H7 (cell line): ENCODE data around the gene NCOR1. TPM values are rescaled to one million over a fixed set of nuclear protein-coding genes. Genes with fewer than 3 reads are reported as not detected.
"Not testable (repeated sequence)": the region's sequence is repeated elsewhere in the genome, so short reads cannot be mapped to it uniquely, and the experiment has no call there.

Experiments used
- DNase-seq: peaks from one replicate; pipeline ENCODE4 v3.0.0; 2012
- H3K27me3 ChIP-seq: 2 replicates; pipeline ENCODE4 v1.6.0; 2011; ENCODE audit warnings: mild to moderate bottlenecking, low read length; ENCODE audit not compliant: control insufficient read depth, insufficient read depth
- H3K36me3 ChIP-seq: replicated peaks from 2 replicates; pipeline ENCODE4 v1.5.1; 2011; ENCODE audit warnings: low read length; ENCODE audit not compliant: control insufficient read depth, insufficient read depth
- H3K4me3 ChIP-seq: 2 replicates; pipeline ENCODE4 v1.5.1; 2011; ENCODE audit warnings: low read depth, mild to moderate bottlenecking, control low read depth, low read length, moderate library complexity; ENCODE audit not compliant: insufficient read depth
- total RNA-seq: library from RNA; depleted of rRNA; stranded (reverse); fragments of >200 nt; shearing (Covaris generic); gene quantifications from 2 replicates; pipeline ENCODE4 v1.2.3, GENCODE V29; 2014

NCOR1 gene
- total RNA-seq, 1 experiment from 2014 or later = 45.8 TPM

DNA sequence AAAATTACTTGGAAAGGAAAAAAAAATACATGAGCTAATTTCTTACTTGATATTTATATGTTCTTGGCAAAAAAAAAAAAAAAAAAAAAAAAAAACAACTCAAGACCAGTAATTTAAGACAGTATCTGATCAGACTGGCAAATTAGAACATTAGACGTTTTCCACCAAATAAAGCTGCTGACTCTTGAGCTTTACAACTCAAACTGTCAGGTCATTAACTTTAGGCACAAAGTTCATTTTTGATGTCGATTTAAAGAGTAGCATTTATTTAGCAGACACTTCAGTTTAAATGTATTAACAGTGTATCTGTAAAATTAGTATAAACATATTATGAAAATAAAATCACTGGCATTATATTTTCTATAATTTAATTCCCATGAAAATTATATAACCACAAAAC is 66.7 kb downstream of the NCOR1 start:
- Histone ChIP-seq H3K27me3 (no peaks in the 10 kb centered on the region), H3K4me3 (no peak overlapping the region), H3K36me3 (peaks cover 9% of the 10 kb centered on the region)
- DNase-seq = no peak

DNA sequence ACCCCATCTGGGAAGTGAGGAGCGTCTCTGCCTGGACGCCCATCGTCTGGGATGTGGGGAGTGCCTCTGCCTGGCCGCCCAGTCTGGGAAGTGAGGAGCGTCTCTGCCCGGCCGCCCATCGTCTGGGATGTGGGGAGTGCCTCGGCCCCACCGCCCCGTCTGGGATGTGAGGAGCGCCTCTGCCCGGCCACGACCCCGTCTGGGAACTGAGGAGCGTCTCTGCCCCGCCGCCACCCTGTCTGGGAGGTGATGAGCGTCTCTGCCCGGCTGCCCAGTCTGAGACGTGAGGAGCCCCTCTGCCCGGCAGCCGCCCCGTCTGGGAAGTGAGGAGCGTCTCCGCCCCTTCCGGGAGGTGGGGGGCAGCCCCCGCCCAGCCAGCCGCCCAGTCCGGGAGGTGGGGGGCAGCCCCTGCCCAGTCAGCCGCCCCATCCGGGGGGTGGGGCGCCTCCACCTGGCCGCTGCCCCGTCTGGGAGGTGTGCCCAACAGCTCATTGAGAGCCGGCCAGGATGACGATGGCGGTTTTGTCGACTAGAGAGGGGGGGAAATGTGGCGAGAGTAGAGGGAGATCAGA is 69.9 kb downstream of the NCOR1 start:
- not testable (repeated sequence) for DNase-seq, H3K27me3 ChIP-seq, H3K36me3 ChIP-seq, H3K4me3 ChIP-seq

DNA sequence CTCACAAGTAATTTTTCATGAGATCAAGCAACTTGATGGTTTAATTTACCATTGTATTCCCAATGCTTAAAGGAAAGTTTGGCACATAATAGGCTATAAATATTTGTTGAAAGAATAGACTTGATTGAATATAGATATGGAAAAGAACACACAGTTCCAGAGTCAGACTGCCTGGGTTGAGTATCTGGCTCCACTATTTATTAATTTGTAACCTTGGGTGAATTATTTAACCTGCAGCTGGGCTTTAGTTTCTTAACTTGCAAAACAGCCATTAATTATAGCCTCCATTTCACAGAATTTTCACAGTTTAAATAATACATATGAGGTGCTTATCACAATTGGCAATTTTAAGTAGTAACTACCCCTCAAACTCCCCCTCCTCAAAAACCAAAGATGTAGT is 73.6 kb downstream of the NCOR1 start:
- no peak for DNase-seq
- no peak overlapping the region for H3K4me3 ChIP-seq
- H3K36me3 ChIP-seq = peaks cover 3% of the 10 kb centered on the region
- no peaks in the 10 kb centered on the region for H3K27me3 ChIP-seq

DNA sequence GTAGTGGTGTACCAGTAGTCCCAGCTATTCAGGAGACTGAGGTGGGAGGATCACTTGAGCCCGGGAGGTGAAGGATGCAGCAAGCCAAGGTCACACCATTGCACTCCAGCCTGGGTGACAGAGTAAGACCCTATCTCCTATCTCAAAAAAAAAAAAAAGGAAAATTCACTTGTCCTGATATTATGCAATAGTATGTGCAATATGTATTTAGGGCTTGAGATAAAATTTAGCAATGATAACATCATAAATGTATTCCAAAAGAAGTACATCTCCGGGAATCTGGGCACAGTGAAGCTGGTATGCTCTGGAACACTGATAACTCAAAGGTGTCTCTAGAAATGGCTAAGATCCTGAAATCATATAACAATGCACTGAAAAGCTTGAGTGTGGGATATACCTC is 74.5 kb downstream of the NCOR1 start:
- Histone ChIP-seq H3K36me3 (peaks cover 2% of the 10 kb centered on the region; the same call in 1 of the 2 replicates), H3K4me3 (no peak overlapping the region), H3K27me3 (no peaks in the 10 kb centered on the region)
- DNase-seq = no peak

DNA sequence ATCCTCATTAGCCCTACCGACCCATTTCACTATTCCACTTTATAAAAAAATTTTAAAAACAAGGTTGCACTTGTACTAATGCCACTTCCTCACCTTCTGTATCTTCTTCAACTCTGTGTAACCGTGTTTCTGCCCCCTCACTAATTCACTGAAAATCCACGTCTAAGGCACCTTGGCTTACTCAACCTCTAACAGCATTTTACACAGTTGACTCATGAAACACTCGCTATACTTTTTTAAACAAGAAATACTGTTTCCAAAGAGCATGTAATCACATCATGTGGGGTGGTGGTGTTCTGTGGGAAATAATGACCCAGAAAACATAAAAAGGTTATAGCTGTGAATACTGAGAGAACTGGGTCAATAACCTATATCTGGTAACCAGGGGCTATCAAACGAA is 79.9 kb downstream of the NCOR1 start:
- no peak for DNase-seq
- Histone ChIP-seq H3K4me3 (no peak overlapping the region), H3K36me3 (peaks cover 2% of the 10 kb centered on the region), H3K27me3 (no peaks in the 10 kb centered on the region)

DNA sequence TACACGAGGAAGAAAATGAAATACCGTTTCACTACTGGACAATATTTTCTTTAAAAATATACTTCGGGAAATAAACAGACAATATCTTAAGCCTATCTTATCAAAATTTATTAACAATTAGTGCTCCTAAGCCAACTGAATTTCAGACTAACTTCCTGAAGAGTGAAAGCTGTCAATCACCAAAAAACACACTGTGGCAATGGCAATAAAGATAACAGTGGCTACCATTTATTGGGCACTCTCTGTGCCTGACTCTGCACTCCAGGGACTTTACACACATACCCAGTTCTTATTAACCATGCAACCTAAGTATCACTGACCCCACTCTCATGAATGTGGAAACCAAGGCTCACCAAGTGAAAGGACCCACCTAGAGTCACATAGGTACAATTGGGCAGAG is 83.7 kb downstream of the NCOR1 start:
- H3K36me3 ChIP-seq = peaks cover 2% of the 10 kb centered on the region
- H3K4me3 ChIP-seq = no peak overlapping the region
- no peak for DNase-seq
- no peaks in the 10 kb centered on the region for H3K27me3 ChIP-seq

DNA sequence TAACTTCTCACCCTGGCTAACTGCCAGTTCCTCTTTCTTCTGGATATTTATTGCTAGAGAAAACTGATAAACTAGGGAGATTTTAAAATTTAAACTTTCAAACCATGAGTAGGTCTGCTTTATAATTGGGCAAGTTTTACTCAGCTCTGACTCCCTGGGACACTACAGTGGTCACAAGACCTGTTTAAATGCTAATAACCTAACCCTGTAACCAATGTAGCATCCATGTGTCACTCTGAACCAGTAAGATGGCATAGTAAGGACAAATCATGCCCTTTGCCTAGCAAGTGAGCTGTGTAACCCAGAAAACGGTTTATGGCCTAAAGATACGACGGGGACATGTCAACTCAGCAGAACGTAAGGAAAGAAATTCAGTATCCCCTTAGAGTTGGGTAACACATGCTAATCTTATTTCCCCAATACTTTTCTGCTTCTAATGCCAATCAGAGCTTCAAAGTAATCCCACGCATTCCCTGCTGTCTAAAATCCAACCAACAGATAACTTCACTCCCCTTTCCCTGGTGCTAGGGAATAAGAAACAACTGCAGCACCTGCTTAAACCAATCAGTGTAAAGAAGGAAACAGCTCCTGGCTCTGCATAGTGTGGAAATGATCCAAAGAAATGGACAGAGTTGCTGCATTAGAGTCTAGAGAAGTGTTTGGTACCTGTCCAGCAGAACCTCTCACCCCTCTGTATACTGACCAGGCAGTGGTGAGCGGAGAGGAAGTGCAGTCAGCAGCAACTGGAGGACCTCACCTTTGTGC is 85.7 kb downstream of the NCOR1 start:
- no peak for DNase-seq
- H3K4me3 ChIP-seq = no peak overlapping the region
- H3K27me3 ChIP-seq = no peaks in the 10 kb centered on the region
- peaks cover 2% of the 10 kb centered on the region; the same call in 1 of the 2 replicates for H3K36me3 ChIP-seq

DNA sequence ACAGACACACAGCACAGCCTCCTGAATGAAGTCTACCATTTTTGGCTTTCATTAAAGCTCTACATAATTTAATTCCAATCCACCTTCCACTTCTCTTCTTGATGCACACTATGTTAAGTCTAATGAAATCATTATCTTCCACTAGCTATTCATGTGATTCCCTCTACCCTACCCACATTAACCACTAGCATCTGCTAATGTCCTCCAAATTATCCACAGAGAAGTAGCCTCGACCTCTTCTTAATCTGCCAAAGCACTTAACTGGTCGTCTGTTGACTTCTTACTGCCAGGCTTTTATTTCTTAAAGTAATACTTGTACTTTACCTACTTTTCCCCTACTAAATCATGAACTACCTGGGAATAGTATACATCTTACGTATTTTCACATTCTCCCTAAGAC is 91.8 kb downstream of the NCOR1 start:
- Histone ChIP-seq H3K4me3 (no peak overlapping the region), H3K36me3 (peaks cover 7% of the 10 kb centered on the region), H3K27me3 (no peaks in the 10 kb centered on the region)
- no peak for DNase-seq

DNA sequence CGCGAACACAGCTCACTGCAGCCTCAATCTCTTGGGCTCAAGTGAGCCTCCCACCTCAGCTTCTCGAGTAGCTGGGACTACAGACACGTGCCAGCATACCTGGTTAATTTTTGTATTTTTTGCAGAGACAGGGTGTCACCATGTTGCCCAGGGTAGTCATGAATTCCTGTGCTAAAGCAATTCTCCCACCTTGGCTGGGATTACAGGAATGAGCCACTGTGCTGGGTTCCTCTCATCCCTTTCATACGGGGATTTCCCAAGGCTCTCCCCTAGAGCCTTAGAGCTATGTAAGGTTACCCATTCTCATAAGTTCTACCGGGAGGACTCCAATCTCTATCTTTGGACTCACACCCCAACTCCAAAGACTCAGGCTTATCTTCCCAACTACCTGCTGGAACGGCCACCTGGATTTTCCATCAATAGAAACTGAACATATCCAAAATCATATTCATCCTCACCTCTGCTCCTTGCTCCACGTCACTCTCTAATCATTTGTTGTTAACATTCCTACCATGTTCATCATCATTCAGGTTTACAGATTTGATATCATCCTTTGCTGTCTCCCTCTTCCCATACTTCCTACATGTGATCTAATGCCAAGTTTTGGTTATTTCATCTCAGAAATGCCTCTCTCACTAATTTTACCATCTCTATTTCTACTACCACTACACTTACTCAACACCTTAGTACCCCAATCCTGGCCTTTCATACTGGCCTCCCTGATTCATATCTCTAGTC is 92.5 kb downstream of the NCOR1 start:
- Histone ChIP-seq H3K27me3 (no peaks in the 10 kb centered on the region), H3K4me3 (no peak overlapping the region), H3K36me3 (peaks cover 10% of the 10 kb centered on the region)
- no peak for DNase-seq

DNA sequence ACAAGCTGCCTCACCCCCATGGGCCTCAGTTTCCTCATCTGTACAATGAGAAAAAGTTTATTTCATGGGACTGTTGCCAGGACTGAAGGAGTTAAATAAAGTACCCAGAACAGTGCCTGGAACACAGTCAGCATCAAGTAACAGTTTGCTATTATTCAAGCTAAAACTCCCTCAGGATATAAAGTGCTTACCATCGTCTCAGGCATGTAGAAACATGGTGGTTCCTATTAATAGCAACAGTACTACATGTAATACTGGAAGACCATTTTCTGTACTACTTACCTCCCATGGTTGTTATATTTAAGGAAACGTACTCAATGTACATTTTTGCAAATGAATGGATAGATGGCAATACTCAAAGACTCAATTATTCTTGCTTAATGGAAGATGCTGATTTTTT is 93.4 kb downstream of the NCOR1 start:
- no peak overlapping the region for H3K4me3 ChIP-seq
- no peaks in the 10 kb centered on the region for H3K27me3 ChIP-seq
- peaks cover 13% of the 10 kb centered on the region for H3K36me3 ChIP-seq
- DNase-seq = no peak

DNA sequence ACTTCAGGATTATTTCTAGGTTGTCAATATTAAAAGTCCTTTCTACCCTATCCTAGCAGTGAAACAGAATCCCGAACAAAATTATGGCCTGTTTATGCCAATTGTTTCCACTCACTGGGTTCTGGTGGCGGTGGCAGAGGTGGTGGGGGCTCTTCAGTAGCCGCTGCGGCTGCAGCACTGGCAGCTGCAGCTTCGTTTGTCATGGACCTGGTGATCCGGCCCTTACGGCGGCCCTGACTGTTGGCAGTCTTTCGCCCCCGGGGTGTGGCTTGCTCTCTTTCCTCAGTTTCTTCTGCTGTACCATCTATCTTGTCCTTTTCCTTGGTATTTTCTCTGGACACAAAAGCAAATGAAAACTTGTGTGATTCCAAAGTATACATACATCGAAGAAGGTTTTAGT is 94.4 kb downstream of the NCOR1 start:
- DNase-seq = no peak
- H3K36me3 ChIP-seq = peaks cover 16% of the 10 kb centered on the region
- H3K4me3 ChIP-seq = no peak overlapping the region
- H3K27me3 ChIP-seq = no peaks in the 10 kb centered on the region

DNA sequence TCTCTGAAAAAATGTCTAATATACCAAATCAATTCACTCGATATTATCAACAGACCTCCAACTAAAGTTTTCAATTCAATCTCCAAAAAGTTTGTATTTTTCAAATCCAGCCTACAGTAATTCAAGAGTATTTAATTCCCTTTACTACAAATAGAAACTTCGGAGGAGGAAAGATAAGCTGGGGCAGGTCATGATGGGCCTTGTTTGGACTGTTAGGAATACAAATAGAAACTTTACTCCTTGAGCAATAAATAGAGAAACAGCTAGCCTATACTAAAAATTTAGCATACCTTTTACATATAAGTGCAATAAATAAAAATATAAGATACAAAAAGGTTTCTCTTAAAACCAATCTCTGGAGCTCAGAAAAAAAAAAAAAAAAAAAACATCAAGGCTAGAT is 98.2 kb downstream of the NCOR1 start:
- H3K4me3 ChIP-seq = no peak overlapping the region
- no peaks in the 10 kb centered on the region for H3K27me3 ChIP-seq
- peaks cover 21% of the 10 kb centered on the region for H3K36me3 ChIP-seq
- DNase-seq = no peak

DNA sequence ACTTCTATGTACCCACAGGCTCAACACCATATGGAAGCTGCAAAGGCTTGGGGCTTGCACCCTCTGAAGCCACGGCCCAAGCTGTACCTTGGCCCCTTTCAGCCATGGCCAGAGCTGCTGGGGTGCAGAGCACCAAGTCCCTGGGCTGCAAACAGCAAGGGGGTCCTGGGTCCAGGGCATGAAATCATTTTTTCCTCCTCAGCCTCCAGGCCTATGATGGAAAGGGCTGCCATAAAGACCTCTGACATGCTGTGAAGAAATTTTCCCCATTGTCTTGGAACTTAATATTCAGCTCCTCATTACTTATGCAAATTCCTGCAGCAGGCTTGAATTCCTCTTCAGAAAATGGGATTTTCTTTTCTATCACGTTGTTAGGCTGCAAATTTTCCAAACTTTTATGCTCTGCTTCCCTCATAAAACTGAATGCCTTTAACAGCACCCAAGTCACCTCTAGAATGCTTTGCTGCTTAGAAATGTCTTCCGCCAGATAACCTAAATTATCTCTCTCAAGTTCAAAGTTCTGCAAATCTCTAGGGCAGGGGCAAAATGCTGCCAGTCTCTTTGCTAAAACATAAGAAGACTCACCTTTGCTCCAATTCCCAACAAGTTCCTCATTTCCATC is 100.1 kb downstream of the NCOR1 start:
- peaks cover 19% of the 10 kb centered on the region for H3K36me3 ChIP-seq
- not testable (repeated sequence) for H3K27me3 ChIP-seq, DNase-seq, H3K4me3 ChIP-seq

DNA sequence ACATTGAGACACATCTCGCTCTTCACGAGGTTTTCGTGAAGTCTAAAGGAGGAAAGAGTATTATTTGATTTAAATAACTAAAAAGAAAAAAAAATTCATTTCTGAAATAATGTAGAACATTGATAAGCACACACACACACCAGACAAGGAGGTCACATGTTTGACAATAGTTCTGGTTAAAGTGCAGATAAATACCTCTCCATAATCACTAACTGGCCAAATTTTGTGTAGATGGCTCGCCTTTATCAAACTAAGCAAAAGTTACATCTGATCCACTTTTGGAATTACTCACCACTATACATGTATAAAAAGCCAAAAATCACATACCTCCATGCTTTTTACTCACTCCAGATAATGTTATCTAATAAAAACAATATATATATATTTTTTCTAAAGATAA is 106.5 kb downstream of the NCOR1 start:
- no peak overlapping the region for H3K4me3 ChIP-seq

DNA sequence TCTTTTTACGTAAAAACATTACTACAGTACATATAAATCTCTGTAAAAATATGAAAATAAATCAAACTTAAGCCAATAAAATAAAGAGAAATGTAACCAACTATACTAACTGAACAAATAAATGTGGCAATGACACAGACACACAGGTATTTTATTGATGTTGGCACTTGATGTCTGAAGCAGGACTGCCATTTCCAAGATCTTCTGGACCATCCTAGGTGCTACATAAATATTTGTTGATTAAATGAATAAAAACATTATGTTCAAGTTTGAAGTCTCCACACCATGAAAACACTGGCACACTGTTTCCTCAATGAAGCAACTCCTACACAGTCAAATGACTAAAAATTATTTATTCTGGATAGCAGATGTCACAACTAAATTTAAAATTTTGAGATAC is 106.9 kb downstream of the NCOR1 start:
- no peaks in the 10 kb centered on the region; the same call in 1 of the 2 replicates for H3K36me3 ChIP-seq
- DNase-seq = no peak
- no peak overlapping the region for H3K4me3 ChIP-seq
- H3K27me3 ChIP-seq = no peaks in the 10 kb centered on the region

More for the DNA sequence above, 106.5 kb downstream of the NCOR1 start:
- no peaks in the 10 kb centered on the region; the same call in 1 of the 2 replicates for H3K36me3 ChIP-seq
- DNase-seq = no peak
- no peaks in the 10 kb centered on the region for H3K27me3 ChIP-seq
